Spleen (tissue), 11 donors: ENCODE results near the gene TEKT3. TPM values are rescaled to one million over a fixed set of nuclear protein-coding genes. Genes with fewer than 3 reads are reported as not detected.

Experiments
- DNase-seq: peaks from one replicate; pipeline ENCODE4 v3.0.0-alpha.2; 2020
- H3K27ac ChIP-seq, 8 donors: fragments of 200-600 bp; sonication (generic) in 7 of 8; 1 replicate in 4 of 8; 2 replicates in 4 of 8; pipeline versions ENCODE4 v1.5.0 to v1.8.0; 2016 to 2021; ENCODE audit warnings: inconsistent platforms in 4 of 8, mild to moderate bottlenecking in 4 of 8, moderate library complexity in 1 of 8
- H3K27me3 ChIP-seq, 7 donors: fragments of 200-600 bp; sonication (generic) in 6 of 7; replicated peaks in 1 of 7; 1 replicate in 4 of 7; 2 replicates in 3 of 7; pipeline versions ENCODE4 v1.5.0 to v1.8.0; 2016 to 2021; ENCODE audit warnings: inconsistent platforms in 3 of 7, mild to moderate bottlenecking in 1 of 7
- H3K36me3 ChIP-seq, 6 donors: fragments of 200-600 bp; sonication (generic) in 5 of 6; 1 replicate in 4 of 6; 2 replicates in 2 of 6; pipeline versions ENCODE4 v1.5.0 to v1.8.0; 2016 to 2021; ENCODE audit warnings: inconsistent platforms in 2 of 6
- H3K4me1 ChIP-seq, 6 donors: fragments of 200-600 bp; sonication (generic) in 5 of 6; 1 replicate in 3 of 6; 2 replicates in 3 of 6; pipeline versions ENCODE4 v1.5.0 to v1.8.0; 2016 to 2021; ENCODE audit warnings: inconsistent platforms in 3 of 6
- H3K4me3 ChIP-seq, 8 donors: fragments of 200-600 bp; sonication (generic) in 7 of 8; 1 replicate in 4 of 8; 2 replicates in 4 of 8; pipeline versions ENCODE4 v1.5.0 to v1.8.0; 2016 to 2021; ENCODE audit warnings: inconsistent platforms in 4 of 8, mild to moderate bottlenecking in 4 of 8, moderate library complexity in 2 of 8
- H3K9me3 ChIP-seq, 8 donors: fragments of 200-600 bp; sonication (generic) in 7 of 8; 1 replicate in 4 of 8; 2 replicates in 4 of 8; pipeline versions ENCODE4 v1.5.0 to v1.8.0; 2016 to 2021; ENCODE audit warnings: inconsistent platforms in 4 of 8
- POLR2A ChIP-seq, 3 donors: fragments of 450-650 bp; IDR thresholded peaks; one replicate each; pipeline ENCODE4 v1.5.1; 2017; ENCODE audit warnings: antibody characterized with exemption in 3 of 3, mild to moderate bottlenecking in 1 of 3
- POLR2AphosphoS5 ChIP-seq, 3 donors: sonication (generic); formaldehyde crosslinking; IDR thresholded peaks; one replicate each; pipeline ENCODE4 v1.5.1; 2017; ENCODE audit warnings: antibody characterized with exemption in 3 of 3
- WGBS, 5 donors: extraction: QIAGEN DNeasy Blood & Tissue Kit in 3 of 5; methylation state at CpG; one replicate each; pipeline versions ENCODE4 v1.1.5 to v1.1.7; 2013 to 2018; 5-methylcytosine and 5-hydroxymethylcytosine counted together
- intact Hi-C: fragments of 100-400 bp; cut with DNase I; formaldehyde crosslinking; loops from one replicate; pipeline ENCODE4 v1.15.0; 2023; ENCODE audit warnings: low total_unique reads
- polyA plus RNA-seq, 3 donors: library from polyadenylated mRNA; stranded (reverse); fragments of 200-250 nt; gene quantifications; one replicate each; pipeline ENCODE4 v1.2.1, GENCODE V29; 2013
- total RNA-seq, 7 donors: library from RNA; depleted of rRNA in 3 of 7; stranded (reverse); fragments of >200 nt in 3 of 7; fragmentation: NEBNext Ultra II Directional in 4 of 7; extraction: Animal tissue kit (Norgen Biotek cat#: 25700) in 4 of 7; gene quantifications; one replicate each; pipeline versions ENCODE4 v1.1.0 to v1.2.1, GENCODE V29; 2016 to 2021
- TF ChIP-seq, protein P1 (sequence below), 11 experiments: fragments of 200-600 bp in 7 of 11; fragments of 450-650 bp in 4 of 11; sonication (generic) in 4 of 11; IDR thresholded peaks in 8 of 11; conservative IDR thresholded peaks in 3 of 11; 1 replicate in 7 of 11; 2 replicates in 4 of 11; pipeline versions ENCODE4 v1.4.0 to v1.8.0; 2016 to 2021; ENCODE audit warnings: antibody characterized with exemption in 11 of 11, inconsistent platforms in 4 of 11, mild to moderate bottlenecking in 1 of 11
- donor health status: healthy with polysubstance abuse.
- donor health status: DM: no; HTN: no; CAD: no; lungs with moderate emphysema.
- donor health status: DM: no; HTN: no; CAD: no.
- donor health status: Bipolar disorder and iron deficiency.
- donor health status: healthy.
- donor health status: DM: no; HTN: no; CAD: no.
- donor health status: DM: yes; HTN: yes; CAD: no.

Gene TEKT3
- total and polyA plus RNA-seq, 10 donors, result 0.10 to 2.2 (median 0.47) TPM; not detected in 2

DNA sequence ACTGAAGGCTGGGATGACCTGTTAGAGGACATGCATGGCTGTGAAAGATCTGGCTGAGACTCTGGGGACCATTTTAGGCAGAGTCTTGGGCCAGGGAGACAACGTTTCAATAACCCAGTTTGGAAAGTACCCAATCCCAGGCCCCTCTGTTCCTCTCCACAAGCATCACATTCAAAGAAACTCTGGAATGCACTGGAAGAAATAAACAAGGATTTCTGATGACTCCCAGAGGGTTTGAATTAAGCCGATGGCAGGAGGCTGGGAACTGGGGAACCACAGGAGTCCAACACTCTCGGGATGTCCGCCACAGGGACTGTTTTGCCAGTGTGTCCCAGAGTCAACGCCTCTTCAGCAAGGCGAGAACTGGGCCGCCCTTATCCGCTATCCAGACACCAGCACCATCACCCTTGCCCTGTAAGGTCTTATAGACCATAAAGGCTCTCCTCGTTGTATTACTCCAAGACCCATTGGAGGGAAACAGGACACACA lies 79.6 kb downstream of the TEKT3 start:
- TF ChIP-seq, protein P1, sequence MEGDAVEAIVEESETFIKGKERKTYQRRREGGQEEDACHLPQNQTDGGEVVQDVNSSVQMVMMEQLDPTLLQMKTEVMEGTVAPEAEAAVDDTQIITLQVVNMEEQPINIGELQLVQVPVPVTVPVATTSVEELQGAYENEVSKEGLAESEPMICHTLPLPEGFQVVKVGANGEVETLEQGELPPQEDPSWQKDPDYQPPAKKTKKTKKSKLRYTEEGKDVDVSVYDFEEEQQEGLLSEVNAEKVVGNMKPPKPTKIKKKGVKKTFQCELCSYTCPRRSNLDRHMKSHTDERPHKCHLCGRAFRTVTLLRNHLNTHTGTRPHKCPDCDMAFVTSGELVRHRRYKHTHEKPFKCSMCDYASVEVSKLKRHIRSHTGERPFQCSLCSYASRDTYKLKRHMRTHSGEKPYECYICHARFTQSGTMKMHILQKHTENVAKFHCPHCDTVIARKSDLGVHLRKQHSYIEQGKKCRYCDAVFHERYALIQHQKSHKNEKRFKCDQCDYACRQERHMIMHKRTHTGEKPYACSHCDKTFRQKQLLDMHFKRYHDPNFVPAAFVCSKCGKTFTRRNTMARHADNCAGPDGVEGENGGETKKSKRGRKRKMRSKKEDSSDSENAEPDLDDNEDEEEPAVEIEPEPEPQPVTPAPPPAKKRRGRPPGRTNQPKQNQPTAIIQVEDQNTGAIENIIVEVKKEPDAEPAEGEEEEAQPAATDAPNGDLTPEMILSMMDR (IDR thresholded peaks at IDR 0.05 in 8 of 11, conservative IDR thresholded peaks at IDR 0.05 in 3 of 11), result no peak
- TF ChIP-seq POLR2AphosphoS5 (IDR thresholded peaks at IDR 0.05) (no peak), POLR2A (IDR thresholded peaks at IDR 0.05) (no peak)
- peak overlapping the region; percentile 24 to 75 (median 49) for H3K4me3 ChIP-seq
- DNase-seq, result no peak
- intact Hi-C loops, result loop anchor here (2.0 kb wide), 1 partner anchor 241 kb away; no protein-coding TSS in a partner anchor
- no peaks in the 10 kb centered on the region for H3K9me3 ChIP-seq
- 9 to 21% (median 17%) methylated on average over 9 of the region's 9 CpGs for WGBS, 5 donors
- peaks cover 0 to 16% (median 0%) of the 10 kb centered on the region in 6 donors for H3K36me3 ChIP-seq
- H3K4me1 ChIP-seq, result peaks cover 17 to 73% (median 59%) of the 10 kb centered on the region in 6 donors
- H3K27me3 ChIP-seq, result peaks cover 0 to 97% (median 27%) of the 10 kb centered on the region in 7 donors
- H3K27ac ChIP-seq, result peak overlapping the region in 7 of 8 donors; percentile 69 to 90 (median 83)

GRCh38 chr17:15261258-15261801 lies 80.1 kb downstream of the TEKT3 start:
- intact Hi-C loops, result loop anchor here (2.0 kb wide), 1 partner anchor 241 kb away; no protein-coding TSS in a partner anchor
- Histone ChIP-seq H3K9me3 (no peaks in the 10 kb centered on the region), H3K27me3 (peaks cover 0 to 97% (median 29%) of the 10 kb centered on the region in 7 donors), H3K36me3 (peaks cover 0 to 16% (median 0%) of the 10 kb centered on the region in 6 donors), H3K27ac (peak overlapping the region in 7 of 8 donors; percentile 69 to 90 (median 83)), H3K4me1 (peaks cover 21 to 78% (median 62%) of the 10 kb centered on the region in 6 donors), H3K4me3 (peak overlapping the region; percentile 35 to 75 (median 49))
- 4 to 9% (median 6%) methylated on average over 18 to 32 of the region's 32 CpGs for WGBS, 5 donors
- DNase-seq, result no peak
- TF ChIP-seq, protein P1 (IDR thresholded peaks at IDR 0.05 in 8 of 11, conservative IDR thresholded peaks at IDR 0.05 in 3 of 11), result peak in 1 of 11 experiments; percentile 2
- TF ChIP-seq POLR2AphosphoS5 (IDR thresholded peaks at IDR 0.05) (no peak), POLR2A (IDR thresholded peaks at IDR 0.05) (no peak)

DNA sequence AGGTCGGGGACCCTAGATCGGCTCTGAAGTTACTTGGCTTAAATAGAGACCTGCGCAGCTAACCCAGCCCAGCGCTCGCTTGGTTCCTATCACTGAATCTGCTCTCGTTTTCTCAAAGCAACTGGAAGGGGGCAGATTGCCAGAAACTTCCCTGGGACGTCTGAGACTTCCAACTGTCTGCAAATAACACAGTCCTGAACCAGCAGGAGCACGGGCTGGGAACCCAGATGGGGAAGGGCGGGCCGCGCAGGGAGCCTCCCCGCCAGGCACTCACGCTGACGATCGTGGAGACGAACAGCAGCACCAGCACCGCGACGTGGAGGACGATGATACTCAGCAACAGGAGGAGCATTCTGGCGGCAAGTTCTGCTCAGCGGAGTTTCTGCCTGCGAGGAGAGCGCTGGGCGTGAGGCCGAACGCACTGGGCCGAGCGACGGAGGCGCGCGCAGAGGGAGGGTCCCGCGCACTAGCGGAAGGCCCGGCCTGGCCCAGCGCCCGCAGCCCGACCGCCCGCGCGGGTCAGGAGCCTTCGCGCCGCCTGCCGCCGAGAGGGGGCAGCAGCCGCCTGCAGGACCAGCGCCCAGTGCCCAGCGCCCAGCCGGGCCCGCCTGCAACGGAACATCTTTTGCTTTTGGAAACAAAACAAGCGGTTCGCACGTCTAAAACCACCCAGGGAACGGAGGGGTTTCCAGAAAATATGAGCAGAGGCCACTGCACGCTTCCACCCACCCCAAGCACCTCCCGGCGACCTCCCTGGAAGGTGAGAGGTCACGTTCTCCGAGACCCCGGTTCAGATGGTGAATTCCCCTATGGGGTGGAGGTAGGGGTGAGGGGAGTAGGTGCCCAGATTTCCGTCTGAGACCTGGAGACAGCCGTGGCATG lies 80.8 kb downstream of the TEKT3 start:
- Histone ChIP-seq H3K9me3 (no peaks in the 10 kb centered on the region), H3K4me3 (peak overlapping the region; percentile 35 to 75 (median 49)), H3K4me1 (peaks cover 21 to 82% (median 62%) of the 10 kb centered on the region in 6 donors), H3K27me3 (peaks cover 0 to 91% (median 29%) of the 10 kb centered on the region in 7 donors), H3K36me3 (peaks cover 0 to 16% (median 0%) of the 10 kb centered on the region in 6 donors), H3K27ac (peak overlapping the region in 7 of 8 donors; percentile 69 to 90 (median 83))
- peak; percentile 92 for DNase-seq
- intact Hi-C loops, result loop anchor here (2.0 kb wide), 1 partner anchor 242 kb away; no protein-coding TSS in a partner anchor
- 1 to 2% (median 1%) methylated on average over 20 to 67 of the region's 67 CpGs for WGBS, 5 donors
- TF ChIP-seq POLR2A (IDR thresholded peaks at IDR 0.05) (no peak), POLR2AphosphoS5 (IDR thresholded peaks at IDR 0.05) (peak; percentile 67 to 88 (median 87))
- TF ChIP-seq, protein P1 (IDR thresholded peaks at IDR 0.05 in 8 of 11, conservative IDR thresholded peaks at IDR 0.05 in 3 of 11), result peak; percentile 5 to 90 (median 82)
